CD4-positive, alpha-beta memory T cell (primary cell): ENCODE measurements around the gene REV3L. TPM values are rescaled to one million over a fixed set of nuclear protein-coding genes. Genes with fewer than 3 reads are reported as not detected.

Source experiments
- CTCF ChIA-PET: fragments of 350-600 bp; sonication (Branson Sonifier 250); formaldehyde crosslinking; loops from one replicate; lab custom pipeline; 2021; ENCODE audit warnings: inconsistent platforms; ENCODE audit not compliant: partially characterized antibody; lab: Charles Lee
- POLR2A ChIA-PET: fragments of 350-600 bp; sonication (Branson Sonifier 250); formaldehyde crosslinking; loops from one replicate; lab custom pipeline; 2021; ENCODE audit not compliant: partially characterized antibody; lab: Charles Lee
- DNase-seq, 5 donors: peaks; one replicate each; pipeline versions ENCODE4 v3.0.0 to v3.0.0-alpha.2; 2020 to 2022; ENCODE audit warnings: mixed read lengths in 1 of 5
- H3K27ac ChIP-seq: one replicate; pipeline ENCODE4 v1.7.0; 2013; ENCODE audit warnings: low read depth, low read length
- H3K27me3 ChIP-seq: 2 replicates; pipeline ENCODE4 v1.7.0; 2013; ENCODE audit warnings: mild to moderate bottlenecking, low read length, moderate library complexity; ENCODE audit not compliant: insufficient read depth
- H3K36me3 ChIP-seq: 2 replicates; pipeline ENCODE4 v1.7.0; 2013; ENCODE audit warnings: mild to moderate bottlenecking, low read length, moderate library complexity; ENCODE audit not compliant: insufficient read depth
- H3K4me1 ChIP-seq: 2 replicates; pipeline ENCODE4 v1.7.0; 2013; ENCODE audit warnings: mild to moderate bottlenecking, low read length, moderate library complexity; ENCODE audit not compliant: insufficient read depth
- H3K4me3 ChIP-seq, 2 donors: one replicate each; pipeline ENCODE4 v1.7.0; 2013; ENCODE audit warnings: low read length in 2 of 2, mild to moderate bottlenecking in 1 of 2
- H3K9me3 ChIP-seq, 2 donors: one replicate each; pipeline ENCODE4 v1.7.0; 2013; ENCODE audit warnings: low read length in 2 of 2, control low read depth in 1 of 2; ENCODE audit not compliant: control insufficient read depth in 1 of 2
- H3K27ac Mint-ChIP-seq, 7 donors: one replicate each; pipeline ENCODE4 v1.8.0; 2020 to 2021; ENCODE audit warnings: mixed read lengths in 7 of 7, mild to moderate bottlenecking in 6 of 7, inconsistent platforms in 3 of 7, moderate library complexity in 3 of 7
- H3K27me3 Mint-ChIP-seq, 2 donors: one replicate each; pipeline ENCODE4 v1.8.0; 2020 to 2021; ENCODE audit warnings: mixed read lengths in 2 of 2
- H3K36me3 Mint-ChIP-seq, 2 donors: one replicate each; pipeline ENCODE4 v1.8.0; 2020 to 2021; ENCODE audit warnings: mixed read lengths in 2 of 2, inconsistent platforms in 1 of 2, mild to moderate bottlenecking in 1 of 2
- H3K4me1 Mint-ChIP-seq, 4 donors: one replicate each; pipeline ENCODE4 v1.8.0; 2020 to 2021; ENCODE audit warnings: mixed read lengths in 4 of 4, mild to moderate bottlenecking in 1 of 4
- H3K4me3 Mint-ChIP-seq, 8 donors: one replicate each; pipeline ENCODE4 v1.8.0; 2020 to 2021; ENCODE audit warnings: mixed read lengths in 8 of 8, mild to moderate bottlenecking in 7 of 8, moderate library complexity in 6 of 8, inconsistent platforms in 3 of 8
- H3K9me3 Mint-ChIP-seq, 8 donors: one replicate each; pipeline ENCODE4 v1.8.0; 2020 to 2021; ENCODE audit warnings: mixed read lengths in 8 of 8, mild to moderate bottlenecking in 5 of 8, inconsistent platforms in 3 of 8, moderate library complexity in 1 of 8
- intact Hi-C: fragments of 100-400 bp; cut with micrococcal nuclease; formaldehyde crosslinking; loops from one replicate; pipeline ENCODE4 v1.15.1; 2023
- polyA plus RNA-seq, 2 donors: library from polyadenylated mRNA; unstranded; fragments of 300-500 nt; fragmentation: Illumina TruSeq; gene quantifications; one replicate each; pipeline ENCODE4 v1.2.3, GENCODE V29; 2021
- total RNA-seq, 2 experiments: library from RNA; stranded (reverse); gene quantifications; one replicate each; pipeline ENCODE4 v1.2.3, GENCODE V29; 2021

REV3L gene
- total and polyA plus RNA-seq, 4 experiments from 2014 or later, result 8.0 to 34.5 (median 24.5) TPM

- ChIA-PET CTCF (interaction anchor here (1.3 to 1.9 kb wide), 2 partner anchors 90 to 130 kb away, joined by 3 to 4 read pairs; a partner anchor contains a TSS), POLR2A (no interaction called here)
- no peak overlapping the region for H3K4me3 ChIP-seq
- no peaks in the 10 kb centered on the region for H3K4me1 Mint-ChIP-seq
- H3K27me3 ChIP-seq, result no peaks in the 10 kb centered on the region
- no peak overlapping the region for H3K4me3 Mint-ChIP-seq
- H3K36me3 Mint-ChIP-seq, result peaks cover 50 to 56% of the 10 kb centered on the region in 2 donors
- peak overlapping the region in 2 of 7 donors; percentile 1 to 52 for H3K27ac Mint-ChIP-seq
- intact Hi-C loops, result no loop called here
- no peaks in the 10 kb centered on the region for H3K4me1 ChIP-seq
- H3K9me3 Mint-ChIP-seq, result no peaks in the 10 kb centered on the region
- no peaks in the 10 kb centered on the region for H3K27me3 Mint-ChIP-seq
- DNase-seq, result no peak
- no peaks in the 10 kb centered on the region for H3K9me3 ChIP-seq
- H3K36me3 ChIP-seq, result peaks cover 9% of the 10 kb centered on the region
- no peak overlapping the region for H3K27ac ChIP-seq
Observed at GRCh38 chr6:111388681-111389080, 94.3 kb downstream of the REV3L start.

- intact Hi-C loops, result no loop called here
- CTCF ChIA-PET, result no interaction called here
- POLR2A ChIA-PET, result interaction anchor here (1.4 kb wide), 1 partner anchor 8 kb away, joined by 4 read pairs; no protein-coding TSS in a partner anchor
- Histone ChIP-seq H3K36me3 (peaks cover 9% of the 10 kb centered on the region), H3K27ac (no peak overlapping the region), H3K27me3 (no peaks in the 10 kb centered on the region), H3K4me1 (no peaks in the 10 kb centered on the region), H3K9me3 (no peaks in the 10 kb centered on the region), H3K4me3 (no peak overlapping the region)
- H3K4me3 Mint-ChIP-seq, result no peak overlapping the region
- H3K9me3 Mint-ChIP-seq, result no peaks in the 10 kb centered on the region
- peaks cover 64 to 67% of the 10 kb centered on the region in 2 donors for H3K36me3 Mint-ChIP-seq
- peaks cover 0 to 1% (median 0%) of the 10 kb centered on the region in 4 donors for H3K4me1 Mint-ChIP-seq
- H3K27me3 Mint-ChIP-seq, result no peaks in the 10 kb centered on the region
- H3K27ac Mint-ChIP-seq, result peak overlapping the region in 1 of 7 donors; percentile 17
- DNase-seq, result no peak
Observed at GRCh38 chr6:111382476-111383294, 100.3 kb downstream of the REV3L start.

GRCh38 chr6:111381728-111382127 lies 101.3 kb downstream of the REV3L start:
- peaks cover 0 to 1% (median 0%) of the 10 kb centered on the region in 4 donors for H3K4me1 Mint-ChIP-seq
- H3K27ac Mint-ChIP-seq, result no peak overlapping the region
- no peaks in the 10 kb centered on the region for H3K27me3 ChIP-seq

GRCh38 chr6:111381123-111381522 lies 101.9 kb downstream of the REV3L start:
- intact Hi-C loops, result no loop called here
- no peaks in the 10 kb centered on the region for H3K27me3 ChIP-seq
- POLR2A ChIA-PET, result interaction anchor here (1.4 kb wide), 1 partner anchor 9 kb away, joined by 4 read pairs; no protein-coding TSS in a partner anchor
- H3K4me3 ChIP-seq, result no peak overlapping the region
- no peaks in the 10 kb centered on the region for H3K4me1 ChIP-seq
- no peaks in the 10 kb centered on the region for H3K9me3 ChIP-seq
- no peak overlapping the region for H3K27ac ChIP-seq
- peaks cover 3% of the 10 kb centered on the region for H3K36me3 ChIP-seq
- Mint-ChIP-seq H3K4me1 (peaks cover 0 to 1% (median 0%) of the 10 kb centered on the region in 4 donors), H3K27me3 (no peaks in the 10 kb centered on the region), H3K27ac (no peak overlapping the region), H3K36me3 (peaks cover 59 to 67% of the 10 kb centered on the region in 2 donors), H3K9me3 (no peaks in the 10 kb centered on the region), H3K4me3 (no peak overlapping the region)
- DNase-seq, result no peak
- CTCF ChIA-PET, result interaction anchor here (0.6 to 0.8 kb wide), 2 partner anchors 97 to 205 kb away, joined by 3 read pairs; no protein-coding TSS in a partner anchor

More at GRCh38 chr6:111381728-111382127, 101.3 kb downstream of the REV3L start:
- no peaks in the 10 kb centered on the region for H3K9me3 ChIP-seq
- intact Hi-C loops, result no loop called here
- Mint-ChIP-seq H3K36me3 (peaks cover 56 to 64% of the 10 kb centered on the region in 2 donors), H3K9me3 (no peaks in the 10 kb centered on the region), H3K27me3 (no peaks in the 10 kb centered on the region), H3K4me3 (no peak overlapping the region)
- H3K27ac ChIP-seq, result no peak overlapping the region
- POLR2A ChIA-PET, result interaction anchor here (1.4 kb wide), 1 partner anchor 9 kb away, joined by 4 read pairs; no protein-coding TSS in a partner anchor
- CTCF ChIA-PET, result no interaction called here
- no peaks in the 10 kb centered on the region for H3K4me1 ChIP-seq
- DNase-seq, result no peak
- H3K36me3 ChIP-seq, result peaks cover 6% of the 10 kb centered on the region
- H3K4me3 ChIP-seq, result no peak overlapping the region

- H3K4me3 Mint-ChIP-seq, result no peak overlapping the region
- no peaks in the 10 kb centered on the region for H3K4me1 ChIP-seq
- H3K27me3 Mint-ChIP-seq, result no peaks in the 10 kb centered on the region
- CTCF ChIA-PET, result no interaction called here
- peaks cover 0 to 1% (median 0%) of the 10 kb centered on the region in 4 donors for H3K4me1 Mint-ChIP-seq
- no peaks in the 10 kb centered on the region for H3K9me3 ChIP-seq
- H3K27me3 ChIP-seq, result no peaks in the 10 kb centered on the region
- peak overlapping the region in 1 of 7 donors; percentile 34 for H3K27ac Mint-ChIP-seq
- POLR2A ChIA-PET, result no interaction called here
- H3K9me3 Mint-ChIP-seq, result no peaks in the 10 kb centered on the region
- no peak overlapping the region for H3K27ac ChIP-seq
- H3K4me3 ChIP-seq, result no peak overlapping the region
- intact Hi-C loops, result no loop called here
- DNase-seq, result no peak
- H3K36me3 Mint-ChIP-seq, result peaks cover 65 to 74% of the 10 kb centered on the region in 2 donors
- H3K36me3 ChIP-seq, result no peaks in the 10 kb centered on the region
Observed at GRCh38 chr6:111379831-111380230, 103.2 kb downstream of the REV3L start.

GRCh38 chr6:111379302-111379701 lies 103.7 kb downstream of the REV3L start:
- Mint-ChIP-seq H3K27ac (peak overlapping the region in 1 of 7 donors; percentile 47), H3K4me1 (peaks cover 0 to 1% (median 0%) of the 10 kb centered on the region in 4 donors), H3K36me3 (peaks cover 65 to 74% of the 10 kb centered on the region in 2 donors), H3K27me3 (no peaks in the 10 kb centered on the region), H3K9me3 (no peaks in the 10 kb centered on the region), H3K4me3 (no peak overlapping the region)
- CTCF ChIA-PET, result no interaction called here
- DNase-seq, result no peak
- intact Hi-C loops, result no loop called here
- POLR2A ChIA-PET, result no interaction called here
- Histone ChIP-seq H3K9me3 (no peaks in the 10 kb centered on the region), H3K27me3 (no peaks in the 10 kb centered on the region), H3K36me3 (no peaks in the 10 kb centered on the region), H3K27ac (no peak overlapping the region), H3K4me1 (no peaks in the 10 kb centered on the region), H3K4me3 (no peak overlapping the region)

- Mint-ChIP-seq H3K4me3 (no peak overlapping the region), H3K36me3 (peaks cover 63 to 68% of the 10 kb centered on the region in 2 donors), H3K9me3 (no peaks in the 10 kb centered on the region), H3K4me1 (peaks cover 0 to 1% (median 0%) of the 10 kb centered on the region in 4 donors), H3K27ac (peak overlapping the region in 1 of 7 donors; percentile 4), H3K27me3 (no peaks in the 10 kb centered on the region)
- Histone ChIP-seq H3K36me3 (peaks cover under 1% of the 10 kb centered on the region), H3K27me3 (no peaks in the 10 kb centered on the region), H3K4me3 (no peak overlapping the region), H3K27ac (no peak overlapping the region), H3K4me1 (no peaks in the 10 kb centered on the region), H3K9me3 (no peaks in the 10 kb centered on the region)
- ChIA-PET POLR2A (no interaction called here), CTCF (no interaction called here)
- intact Hi-C loops, result no loop called here
- DNase-seq, result no peak
Observed at GRCh38 chr6:111377558-111378120, 105.4 kb downstream of the REV3L start.
